H1 (cell line): ENCODE results near the gene LYZ. TPM values are rescaled to one million over a fixed set of nuclear protein-coding genes. Genes with fewer than 3 reads are reported as not detected.

Source experiments
- ZNF274 ChIP-seq: IDR thresholded peaks from 2 replicates; pipeline ENCODE4 v1.7.0; 2012; ENCODE audit warnings: low read length, borderline replicate concordance; ENCODE audit errors: extremely low read depth
- polyA plus RNA-seq, 7 experiments: library from polyadenylated mRNA; depleted of rRNA in 3 of 7; stranded (reverse) in 5 of 7; unstranded in 2 of 7; fragments of >200 nt in 5 of 7; fragments of 200-250 nt in 2 of 7; gene quantifications; 1 replicate in 5 of 7; 2 replicates in 1 of 7; 4 replicates in 1 of 7; pipeline versions ENCODE4 v1.2.1 to v1.2.3, GENCODE V29; 2011 to 2013; ENCODE audit warnings: missing spikeins in 2 of 7, mixed read lengths in 2 of 7
- total RNA-seq: library from RNA; stranded (reverse); fragmentation: NEBNext Ultra II Directional; extraction: Animal tissue kit (Norgen Biotek cat#: 25700); gene quantifications from 2 replicates; pipeline ENCODE4 v1.2.1, GENCODE V29; 2021
- TF ChIP-seq, protein P1 (sequence below): fragments of 300-600 bp; sonication (generic); IDR thresholded peaks from 2 replicates; pipeline ENCODE4 v1.7.1; 2012; ENCODE audit warnings: low read length, moderate library complexity, mild to moderate bottlenecking, inconsistent platforms; ENCODE audit not compliant: insufficient replicate concordance

The LYZ gene
- total and polyA plus RNA-seq, 2 of the 8 experiments (the other 6 are each of a cell fraction or from before 2014, with no cell fraction given): not detected

DNA sequence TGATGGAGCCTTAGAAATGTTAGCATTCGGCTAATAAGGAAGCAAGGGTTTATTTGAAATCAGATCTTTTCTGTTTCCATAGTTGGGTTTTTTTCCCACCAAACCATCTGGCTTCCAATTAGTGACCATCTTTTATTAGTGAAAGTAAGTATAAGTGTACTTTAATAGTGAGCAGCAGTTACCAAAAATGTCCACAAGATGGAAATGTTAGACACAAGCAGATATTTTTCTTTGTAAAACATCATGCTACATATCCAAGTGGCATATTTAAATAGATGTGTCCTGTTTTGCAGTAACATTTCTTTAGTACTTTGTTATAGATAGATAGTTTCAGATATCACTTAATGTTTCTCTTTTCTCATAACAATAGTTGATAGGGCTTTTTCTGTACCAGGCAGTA lies 40.2 kb downstream of the LYZ start (continued):
- TF ChIP-seq, protein P1, sequence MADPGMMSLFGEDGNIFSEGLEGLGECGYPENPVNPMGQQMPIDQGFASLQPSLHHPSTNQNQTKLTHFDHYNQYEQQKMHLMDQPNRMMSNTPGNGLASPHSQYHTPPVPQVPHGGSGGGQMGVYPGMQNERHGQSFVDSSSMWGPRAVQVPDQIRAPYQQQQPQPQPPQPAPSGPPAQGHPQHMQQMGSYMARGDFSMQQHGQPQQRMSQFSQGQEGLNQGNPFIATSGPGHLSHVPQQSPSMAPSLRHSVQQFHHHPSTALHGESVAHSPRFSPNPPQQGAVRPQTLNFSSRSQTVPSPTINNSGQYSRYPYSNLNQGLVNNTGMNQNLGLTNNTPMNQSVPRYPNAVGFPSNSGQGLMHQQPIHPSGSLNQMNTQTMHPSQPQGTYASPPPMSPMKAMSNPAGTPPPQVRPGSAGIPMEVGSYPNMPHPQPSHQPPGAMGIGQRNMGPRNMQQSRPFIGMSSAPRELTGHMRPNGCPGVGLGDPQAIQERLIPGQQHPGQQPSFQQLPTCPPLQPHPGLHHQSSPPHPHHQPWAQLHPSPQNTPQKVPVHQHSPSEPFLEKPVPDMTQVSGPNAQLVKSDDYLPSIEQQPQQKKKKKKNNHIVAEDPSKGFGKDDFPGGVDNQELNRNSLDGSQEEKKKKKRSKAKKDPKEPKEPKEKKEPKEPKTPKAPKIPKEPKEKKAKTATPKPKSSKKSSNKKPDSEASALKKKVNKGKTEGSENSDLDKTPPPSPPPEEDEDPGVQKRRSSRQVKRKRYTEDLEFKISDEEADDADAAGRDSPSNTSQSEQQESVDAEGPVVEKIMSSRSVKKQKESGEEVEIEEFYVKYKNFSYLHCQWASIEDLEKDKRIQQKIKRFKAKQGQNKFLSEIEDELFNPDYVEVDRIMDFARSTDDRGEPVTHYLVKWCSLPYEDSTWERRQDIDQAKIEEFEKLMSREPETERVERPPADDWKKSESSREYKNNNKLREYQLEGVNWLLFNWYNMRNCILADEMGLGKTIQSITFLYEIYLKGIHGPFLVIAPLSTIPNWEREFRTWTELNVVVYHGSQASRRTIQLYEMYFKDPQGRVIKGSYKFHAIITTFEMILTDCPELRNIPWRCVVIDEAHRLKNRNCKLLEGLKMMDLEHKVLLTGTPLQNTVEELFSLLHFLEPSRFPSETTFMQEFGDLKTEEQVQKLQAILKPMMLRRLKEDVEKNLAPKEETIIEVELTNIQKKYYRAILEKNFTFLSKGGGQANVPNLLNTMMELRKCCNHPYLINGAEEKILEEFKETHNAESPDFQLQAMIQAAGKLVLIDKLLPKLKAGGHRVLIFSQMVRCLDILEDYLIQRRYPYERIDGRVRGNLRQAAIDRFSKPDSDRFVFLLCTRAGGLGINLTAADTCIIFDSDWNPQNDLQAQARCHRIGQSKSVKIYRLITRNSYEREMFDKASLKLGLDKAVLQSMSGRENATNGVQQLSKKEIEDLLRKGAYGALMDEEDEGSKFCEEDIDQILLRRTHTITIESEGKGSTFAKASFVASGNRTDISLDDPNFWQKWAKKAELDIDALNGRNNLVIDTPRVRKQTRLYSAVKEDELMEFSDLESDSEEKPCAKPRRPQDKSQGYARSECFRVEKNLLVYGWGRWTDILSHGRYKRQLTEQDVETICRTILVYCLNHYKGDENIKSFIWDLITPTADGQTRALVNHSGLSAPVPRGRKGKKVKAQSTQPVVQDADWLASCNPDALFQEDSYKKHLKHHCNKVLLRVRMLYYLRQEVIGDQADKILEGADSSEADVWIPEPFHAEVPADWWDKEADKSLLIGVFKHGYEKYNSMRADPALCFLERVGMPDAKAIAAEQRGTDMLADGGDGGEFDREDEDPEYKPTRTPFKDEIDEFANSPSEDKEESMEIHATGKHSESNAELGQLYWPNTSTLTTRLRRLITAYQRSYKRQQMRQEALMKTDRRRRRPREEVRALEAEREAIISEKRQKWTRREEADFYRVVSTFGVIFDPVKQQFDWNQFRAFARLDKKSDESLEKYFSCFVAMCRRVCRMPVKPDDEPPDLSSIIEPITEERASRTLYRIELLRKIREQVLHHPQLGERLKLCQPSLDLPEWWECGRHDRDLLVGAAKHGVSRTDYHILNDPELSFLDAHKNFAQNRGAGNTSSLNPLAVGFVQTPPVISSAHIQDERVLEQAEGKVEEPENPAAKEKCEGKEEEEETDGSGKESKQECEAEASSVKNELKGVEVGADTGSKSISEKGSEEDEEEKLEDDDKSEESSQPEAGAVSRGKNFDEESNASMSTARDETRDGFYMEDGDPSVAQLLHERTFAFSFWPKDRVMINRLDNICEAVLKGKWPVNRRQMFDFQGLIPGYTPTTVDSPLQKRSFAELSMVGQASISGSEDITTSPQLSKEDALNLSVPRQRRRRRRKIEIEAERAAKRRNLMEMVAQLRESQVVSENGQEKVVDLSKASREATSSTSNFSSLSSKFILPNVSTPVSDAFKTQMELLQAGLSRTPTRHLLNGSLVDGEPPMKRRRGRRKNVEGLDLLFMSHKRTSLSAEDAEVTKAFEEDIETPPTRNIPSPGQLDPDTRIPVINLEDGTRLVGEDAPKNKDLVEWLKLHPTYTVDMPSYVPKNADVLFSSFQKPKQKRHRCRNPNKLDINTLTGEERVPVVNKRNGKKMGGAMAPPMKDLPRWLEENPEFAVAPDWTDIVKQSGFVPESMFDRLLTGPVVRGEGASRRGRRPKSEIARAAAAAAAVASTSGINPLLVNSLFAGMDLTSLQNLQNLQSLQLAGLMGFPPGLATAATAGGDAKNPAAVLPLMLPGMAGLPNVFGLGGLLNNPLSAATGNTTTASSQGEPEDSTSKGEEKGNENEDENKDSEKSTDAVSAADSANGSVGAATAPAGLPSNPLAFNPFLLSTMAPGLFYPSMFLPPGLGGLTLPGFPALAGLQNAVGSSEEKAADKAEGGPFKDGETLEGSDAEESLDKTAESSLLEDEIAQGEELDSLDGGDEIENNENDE: no peak
- no peak for TF ChIP-seq ZNF274
